IPS-11a (cell line): ENCODE measurements around the gene SLC25A14.
"Not testable (repeated sequence)": the region's sequence is repeated elsewhere in the genome, so short reads cannot be mapped to it uniquely, and the experiment has no call there.

Experiments used
- H3K4me3 ChIP-seq: one replicate; pipeline ENCODE4 v1.5.1; 2013; ENCODE audit warnings: low read depth, low read length, control low read depth

SLC25A14 gene, protein sequence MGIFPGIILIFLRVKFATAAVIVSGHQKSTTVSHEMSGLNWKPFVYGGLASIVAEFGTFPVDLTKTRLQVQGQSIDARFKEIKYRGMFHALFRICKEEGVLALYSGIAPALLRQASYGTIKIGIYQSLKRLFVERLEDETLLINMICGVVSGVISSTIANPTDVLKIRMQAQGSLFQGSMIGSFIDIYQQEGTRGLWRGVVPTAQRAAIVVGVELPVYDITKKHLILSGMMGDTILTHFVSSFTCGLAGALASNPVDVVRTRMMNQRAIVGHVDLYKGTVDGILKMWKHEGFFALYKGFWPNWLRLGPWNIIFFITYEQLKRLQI

GRCh38 chrX:130339408-130340222 is at the start of gene SLC25A14:
Gene SLC25A14 (plus strand): TSS chrX:130339919. CDS start chrX:130340279, 360 bp downstream.
- peak within 1 kb of the TSS; percentile 57 for H3K4me3 ChIP-seq

GRCh38 chrX:130295519-130296296 is 44.0 kb upstream of the SLC25A14 start:
- no peak overlapping the region for H3K4me3 ChIP-seq

- H3K4me3 ChIP-seq: no peak overlapping the region
Measured at GRCh38 chrX:130296297-130296678, 43.4 kb upstream of the SLC25A14 start.

DNA sequence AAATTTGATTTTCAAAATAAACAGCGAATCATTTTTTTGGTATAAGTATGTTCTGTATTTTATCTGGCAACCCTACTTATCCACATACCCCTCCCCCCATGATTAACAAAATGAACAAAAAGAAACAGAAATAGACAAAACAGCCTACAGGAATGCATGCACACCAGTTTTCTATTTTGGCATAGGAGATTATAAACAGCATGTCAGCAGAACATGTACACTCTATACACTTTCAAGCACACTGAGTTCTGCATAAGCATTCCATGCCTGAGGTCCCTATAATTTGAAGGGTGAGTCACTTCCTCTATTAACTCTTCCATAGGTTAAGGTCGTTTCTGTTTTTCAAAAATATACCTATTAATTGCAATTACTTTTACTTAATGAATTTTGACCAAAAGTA is 43.0 kb upstream of the SLC25A14 start:
- H3K4me3 ChIP-seq: no peak overlapping the region

DNA sequence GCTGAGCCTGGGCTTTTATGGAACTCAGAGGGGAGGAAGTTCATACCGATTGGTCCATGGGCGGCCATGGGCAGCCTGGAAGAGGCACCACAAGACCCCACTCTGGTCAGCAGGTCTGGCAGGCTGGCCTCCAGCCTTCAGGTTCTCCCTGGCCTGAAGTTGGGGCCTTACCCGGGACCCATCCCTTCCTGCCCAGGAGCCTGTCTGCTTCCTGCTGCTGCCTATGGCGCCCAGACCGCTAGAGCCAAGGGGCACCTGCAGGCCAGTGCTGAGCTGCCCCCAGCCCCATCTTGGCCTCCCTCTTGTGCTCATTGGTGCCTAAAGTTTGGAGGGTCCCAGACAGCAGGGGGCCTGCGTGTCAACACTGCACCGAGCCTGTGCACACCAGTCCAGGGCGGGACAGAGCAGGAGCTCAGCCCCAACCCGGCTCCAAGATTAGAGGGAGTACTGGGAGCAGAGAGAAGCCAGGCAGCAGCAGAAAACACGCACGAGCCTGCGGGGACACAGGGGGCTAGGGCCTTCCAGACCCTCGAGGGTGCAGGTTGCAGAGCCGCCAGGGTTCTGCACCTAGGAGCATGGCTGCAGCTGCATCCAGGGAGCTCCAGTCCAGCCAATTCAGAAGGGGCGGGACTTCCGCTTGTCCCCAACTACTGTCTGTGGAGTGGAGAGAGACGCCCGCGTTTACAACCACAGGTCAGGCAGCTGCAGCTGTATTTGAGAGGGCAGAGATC is 40.3 kb upstream of the SLC25A14 start:
- no peak overlapping the region for H3K4me3 ChIP-seq

- no peak overlapping the region for H3K4me3 ChIP-seq
Measured at GRCh38 chrX:130300010-130300282, 39.8 kb upstream of the SLC25A14 start.

DNA sequence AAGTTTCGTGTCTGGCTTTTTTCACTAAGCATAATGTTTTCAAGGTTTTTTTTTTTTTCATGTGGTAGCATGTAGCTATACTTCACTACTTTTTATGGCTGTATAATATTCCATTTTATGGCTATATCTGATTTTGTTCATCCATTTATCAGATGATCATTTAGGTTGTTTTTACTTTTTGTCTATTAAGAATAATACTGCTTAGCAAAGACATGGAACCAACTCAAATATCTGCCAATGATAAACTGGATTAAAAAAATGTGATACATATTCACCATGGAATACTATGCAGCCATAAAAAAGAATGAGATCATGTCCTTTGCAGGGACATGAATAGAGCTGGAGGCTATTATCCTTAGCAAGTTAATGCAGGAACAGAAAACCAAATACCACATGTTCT is 38.3 kb upstream of the SLC25A14 start:
- H3K4me3 ChIP-seq: no peak overlapping the region

DNA sequence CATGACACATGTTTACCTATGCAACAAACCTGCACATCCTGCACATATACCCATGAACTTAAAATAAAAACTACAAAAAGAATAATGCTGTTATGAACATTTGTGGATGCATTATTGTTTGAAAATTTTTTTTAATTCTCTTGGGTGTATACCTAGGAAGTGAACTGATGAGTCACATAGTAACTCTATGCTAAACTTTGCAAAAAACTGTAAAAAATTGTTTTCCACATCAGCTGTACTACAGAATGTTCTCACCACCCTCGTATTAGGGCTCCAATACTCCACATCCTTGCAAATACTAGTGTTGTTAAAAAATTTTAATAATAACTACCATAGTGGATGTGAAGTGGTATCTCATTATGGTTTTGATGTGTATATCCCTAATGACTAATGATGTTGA is 37.7 kb upstream of the SLC25A14 start:
- H3K4me3 ChIP-seq: no peak overlapping the region

DNA sequence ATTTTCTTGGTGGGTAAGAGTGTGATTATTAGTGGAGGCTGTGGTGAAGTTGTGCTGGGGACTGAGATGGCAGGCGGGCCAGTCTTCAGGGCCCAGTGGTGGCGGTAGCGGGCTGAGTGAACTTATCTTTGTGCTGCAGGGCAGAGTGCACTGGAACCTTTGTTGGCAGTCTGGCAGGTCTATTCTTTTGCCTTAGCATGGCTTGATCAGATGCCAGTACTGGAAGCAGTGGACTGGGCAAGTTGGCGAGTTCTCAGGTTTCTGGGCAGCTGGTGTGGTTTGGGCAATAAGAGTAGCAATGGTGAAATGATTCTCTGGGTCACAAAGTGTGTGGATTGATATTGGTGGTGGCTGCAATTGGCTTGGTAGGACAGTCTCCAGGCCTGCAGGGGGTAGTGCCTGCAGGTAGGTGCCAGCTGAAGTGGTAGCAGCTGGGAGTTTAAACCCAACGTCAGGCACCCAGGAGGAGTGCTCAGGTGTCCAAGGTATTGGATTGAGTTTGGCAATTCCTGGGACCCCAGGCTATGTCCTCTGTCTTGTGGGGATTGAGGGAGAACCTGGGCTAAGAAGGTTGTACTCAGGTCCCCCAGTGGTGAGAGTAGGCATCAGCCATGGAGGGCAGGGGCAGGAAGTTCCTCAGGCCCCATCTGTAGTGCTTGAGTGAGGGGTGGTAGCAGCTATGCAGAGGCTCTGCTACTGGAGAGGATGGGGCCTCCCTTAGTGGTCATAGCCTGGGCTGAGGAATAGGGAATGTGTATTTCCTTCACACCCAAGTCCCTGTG is 34.9 kb upstream of the SLC25A14 start:
- H3K4me3 ChIP-seq: no peak overlapping the region

- H3K4me3 ChIP-seq: not testable (repeated sequence)
Measured at GRCh38 chrX:130319886-130320285, 19.8 kb upstream of the SLC25A14 start.

- H3K4me3 ChIP-seq: no peak overlapping the region
Measured at GRCh38 chrX:130321550-130321949, 18.2 kb upstream of the SLC25A14 start.

- H3K4me3 ChIP-seq: no peak overlapping the region
Measured at GRCh38 chrX:130330146-130330545, 9.6 kb upstream of the SLC25A14 start.

GRCh38 chrX:130330706-130331105 is 9.0 kb upstream of the SLC25A14 start:
- H3K4me3 ChIP-seq: no peak overlapping the region

DNA sequence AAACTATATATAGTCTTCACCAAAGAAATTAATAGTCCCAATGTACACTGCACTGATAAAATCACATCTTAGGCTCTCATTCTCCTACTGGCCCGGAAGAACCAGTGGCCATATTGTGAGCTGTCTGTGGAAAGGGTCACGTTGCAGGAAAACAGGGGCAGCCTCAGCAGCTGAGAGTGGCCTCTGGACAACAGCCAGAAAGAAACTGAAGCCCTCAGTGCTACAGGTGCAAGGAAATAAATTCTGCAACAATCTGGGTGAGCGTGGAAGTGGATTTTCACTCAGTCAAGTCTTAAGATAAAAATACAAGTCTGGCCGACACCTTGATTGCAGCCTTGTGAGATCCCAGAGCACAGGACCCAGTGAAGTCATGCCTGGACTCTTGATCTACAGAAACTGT is 3.2 kb upstream of the SLC25A14 start:
- H3K4me3 ChIP-seq: no peak overlapping the region

DNA sequence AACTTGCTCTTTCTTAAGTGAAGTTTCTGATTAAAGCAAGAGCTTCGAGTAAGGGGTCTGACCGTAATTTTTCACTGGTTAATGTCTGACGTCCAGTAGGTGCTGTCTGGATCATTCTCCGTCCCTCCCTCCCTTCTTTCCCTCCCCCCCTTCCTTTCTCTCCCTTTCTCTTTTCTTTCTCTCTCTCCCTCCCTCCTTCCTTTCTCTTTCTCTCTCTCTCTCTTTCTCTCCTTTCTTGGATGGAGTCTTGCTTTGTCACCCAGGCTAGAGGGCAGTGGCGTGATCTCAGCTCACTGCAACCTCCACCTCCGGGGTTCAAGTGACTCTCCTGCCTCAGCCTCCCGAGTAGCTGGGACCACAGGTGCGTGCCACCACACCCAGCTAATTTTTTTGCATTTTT is 850 bp upstream of the SLC25A14 start:
- H3K4me3 ChIP-seq: peak overlapping the region; percentile 47

DNA sequence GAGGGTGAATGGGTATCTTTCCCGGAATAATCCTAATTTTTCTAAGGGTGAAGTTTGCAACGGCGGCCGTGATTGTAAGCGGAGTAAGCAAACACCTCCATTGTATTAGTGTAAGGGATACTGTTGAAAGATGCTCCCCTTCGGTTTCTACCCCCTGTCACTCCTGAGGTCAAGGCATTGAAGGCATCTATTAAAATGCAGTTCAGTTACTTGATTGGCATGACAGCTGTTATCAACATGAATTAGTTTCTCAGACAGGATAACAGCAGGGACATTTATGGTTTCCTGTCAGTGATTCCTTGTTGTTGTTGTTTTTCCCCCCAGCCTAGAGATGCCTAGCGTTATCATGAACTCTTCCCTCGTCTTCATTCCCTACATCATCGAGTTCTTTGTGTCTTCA is 552 bp downstream of the SLC25A14 start:
- peak overlapping the region; percentile 57 for H3K4me3 ChIP-seq

DNA sequence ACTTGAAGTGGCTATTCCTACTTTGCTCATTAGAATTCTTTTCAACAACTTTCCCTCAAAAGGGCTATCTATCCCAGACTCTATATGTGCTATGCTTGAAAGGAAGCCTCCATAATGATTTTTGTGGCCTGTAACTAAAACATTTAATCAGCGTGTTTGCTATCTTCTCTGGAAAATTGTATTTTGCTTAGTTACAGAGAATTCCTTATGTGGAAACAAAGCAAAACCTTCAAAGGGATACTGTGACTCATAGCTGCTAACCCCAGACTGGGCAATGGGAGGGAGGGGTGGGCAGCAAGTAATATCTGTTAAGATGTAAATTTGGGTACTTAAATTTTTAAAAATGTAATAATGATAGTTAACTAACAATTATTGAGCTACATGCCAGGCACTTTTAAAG is 3.7 kb downstream of the SLC25A14 start:
- H3K4me3 ChIP-seq: no peak overlapping the region

DNA sequence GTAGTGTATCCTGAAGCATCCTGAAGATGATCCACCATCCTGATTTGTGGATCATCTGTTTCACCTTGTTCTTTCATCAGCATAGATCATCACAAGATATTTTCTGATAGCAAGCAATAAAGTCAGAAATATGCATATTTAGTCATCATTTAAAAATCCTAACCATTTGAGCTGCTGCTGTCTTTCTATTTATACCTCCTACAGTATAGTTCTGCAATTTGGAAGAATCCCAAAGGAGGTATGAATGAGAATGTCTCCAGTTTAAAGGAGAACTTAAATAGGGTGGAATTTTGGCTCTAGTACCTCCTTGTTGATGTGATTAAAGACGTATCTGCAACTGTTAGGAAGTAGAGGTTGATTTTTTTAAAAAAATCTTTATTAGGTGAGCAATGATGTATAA is 7.6 kb downstream of the SLC25A14 start:
- no peak overlapping the region for H3K4me3 ChIP-seq

- H3K4me3 ChIP-seq: no peak overlapping the region
Measured at GRCh38 chrX:130351567-130351966, 11.8 kb downstream of the SLC25A14 start.

DNA sequence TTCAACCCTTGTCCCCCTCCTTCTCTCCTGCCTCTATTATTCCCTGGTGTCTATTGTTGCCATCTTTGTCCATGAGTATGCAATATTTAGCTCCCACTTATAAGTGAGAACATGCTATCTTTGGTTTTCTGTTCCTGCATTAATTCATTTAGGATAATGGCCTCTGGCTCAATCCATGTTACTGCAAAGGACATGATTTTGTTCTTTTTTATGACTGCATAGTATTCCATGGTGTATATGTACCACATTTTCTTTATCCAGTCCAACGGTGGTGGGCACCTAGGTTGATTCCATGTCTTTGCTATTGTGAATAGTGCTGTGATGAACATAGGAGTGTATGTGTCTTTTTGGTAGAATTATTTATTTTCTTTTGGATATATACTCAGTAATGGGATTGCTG is 12.3 kb downstream of the SLC25A14 start:
- not testable (repeated sequence) for H3K4me3 ChIP-seq
